NT2/D1 (cell line): Measurements from ENCODE around the gene TERF2IP.

ENCODE experiments used
- DNase-seq: peaks from one replicate; pipeline ENCODE4 v3.0.0-alpha.2; 2011; ENCODE audit warnings: low read depth, low spot score
- H3K27me3 ChIP-seq: 2 replicates; pipeline ENCODE4 v1.6.0; 2011; ENCODE audit warnings: mild to moderate bottlenecking; ENCODE audit not compliant: insufficient read length, insufficient read depth
- H3K36me3 ChIP-seq: 2 replicates; pipeline ENCODE4 v1.6.1; 2011; ENCODE audit warnings: mild to moderate bottlenecking, low read length, mixed read lengths; ENCODE audit not compliant: insufficient read depth, insufficient read length
- H3K4me1 ChIP-seq: 2 replicates; pipeline ENCODE4 v1.5.1; 2011; ENCODE audit not compliant: insufficient read depth, insufficient read length
- H3K4me3 ChIP-seq: 2 replicates; pipeline ENCODE4 v1.5.1; 2011; ENCODE audit warnings: low read depth; ENCODE audit not compliant: insufficient read length
- H3K9ac ChIP-seq: 2 replicates; pipeline ENCODE4 v1.6.0; 2011; ENCODE audit warnings: low read depth; ENCODE audit not compliant: insufficient read length
- H3K9me3 ChIP-seq: 2 replicates; pipeline ENCODE4 v1.5.1; 2011; ENCODE audit warnings: mild to moderate bottlenecking, low read length; ENCODE audit not compliant: insufficient read depth
- SUZ12 ChIP-seq: IDR thresholded peaks from 2 replicates; pipeline ENCODE4 v1.6.1; 2011; ENCODE audit not compliant: insufficient read length, insufficient read depth; ENCODE audit errors: extremely low read depth
- YY1 ChIP-seq: IDR thresholded peaks from 2 replicates; pipeline ENCODE4 v1.6.1; 2011; ENCODE audit not compliant: insufficient read length, insufficient read depth
- ZNF274 ChIP-seq: IDR thresholded peaks from 2 replicates; pipeline ENCODE4 v1.6.1; 2011; ENCODE audit warnings: mild to moderate bottlenecking, low read depth, low read length

TERF2IP gene

GRCh38 chr16:75647492-75648264 is at the start of gene TERF2IP, which contains the start of gene KARS1:
Gene TERF2IP, plus strand, starts transcription at chr16:75647773. Its CDS starts 110 bp downstream, at chr16:75647883.
Gene KARS1, minus strand, starts transcription at chr16:75647665. Its CDS starts 26 bp downstream, at chr16:75647639.
- DNase-seq = peak; percentile 90
- Histone ChIP-seq H3K9me3 (no peaks in the 10 kb centered on the region), H3K4me3 (peak within 1 kb of the TSS; percentile 99), H3K4me1 (peaks cover under 1% of the 10 kb centered on the region), H3K36me3 (peaks cover 44% of the 10 kb centered on the region), H3K9ac (peak within 1 kb of the TSS; percentile 100), H3K27me3 (no peaks in the 10 kb centered on the region)
- TF ChIP-seq ZNF274 = no peak
- peak; percentile 86 for TF ChIP-seq YY1
- TF ChIP-seq SUZ12 = no peak

GRCh38 chr16:75599452-75600277 is 47.9 kb upstream of the TERF2IP start:
- Histone ChIP-seq H3K4me3 (no peak overlapping the region), H3K4me1 (no peaks in the 10 kb centered on the region), H3K9ac (no peak overlapping the region), H3K36me3 (peaks cover 71% of the 10 kb centered on the region), H3K27me3 (no peaks in the 10 kb centered on the region), H3K9me3 (peaks cover 24% of the 10 kb centered on the region; the same call in 1 of the 2 replicates)
- TF ChIP-seq ZNF274 (no peak), YY1 (no peak), SUZ12 (no peak)
- DNase-seq = no peak

- no peak for TF ChIP-seq ZNF274
- H3K36me3 ChIP-seq = peaks cover 83% of the 10 kb centered on the region
- peaks cover 24% of the 10 kb centered on the region; the same call in 1 of the 2 replicates for H3K9me3 ChIP-seq
- H3K4me3 ChIP-seq = no peak overlapping the region
- H3K4me1 ChIP-seq = no peaks in the 10 kb centered on the region
- no peak for DNase-seq
- no peaks in the 10 kb centered on the region for H3K27me3 ChIP-seq
- no peak overlapping the region for H3K9ac ChIP-seq
Observed at GRCh38 chr16:75603241-75603640, 44.3 kb upstream of the TERF2IP start.

- Histone ChIP-seq H3K27me3 (no peaks in the 10 kb centered on the region), H3K36me3 (peaks cover 92% of the 10 kb centered on the region), H3K4me1 (no peaks in the 10 kb centered on the region), H3K4me3 (no peak overlapping the region), H3K9me3 (peaks cover 24% of the 10 kb centered on the region; the same call in 1 of the 2 replicates), H3K9ac (no peak overlapping the region)
- DNase-seq = no peak
- no peak for TF ChIP-seq SUZ12
- no peak for TF ChIP-seq YY1
- no peak for TF ChIP-seq ZNF274
Observed at GRCh38 chr16:75606507-75606906, 41.1 kb upstream of the TERF2IP start.

GRCh38 chr16:75614066-75614897 is 33.3 kb upstream of the TERF2IP start:
- no peaks in the 10 kb centered on the region for H3K27me3 ChIP-seq
- no peak for DNase-seq
- H3K4me1 ChIP-seq = no peaks in the 10 kb centered on the region
- H3K9me3 ChIP-seq = no peaks in the 10 kb centered on the region
- no peak for TF ChIP-seq ZNF274
- H3K4me3 ChIP-seq = no peak overlapping the region
- peaks cover 92% of the 10 kb centered on the region for H3K36me3 ChIP-seq
- no peak overlapping the region for H3K9ac ChIP-seq

- no peaks in the 10 kb centered on the region for H3K27me3 ChIP-seq
- DNase-seq = no peak
- no peaks in the 10 kb centered on the region for H3K4me1 ChIP-seq
- H3K4me3 ChIP-seq = no peak overlapping the region
- TF ChIP-seq ZNF274 = no peak
- TF ChIP-seq YY1 = no peak
- H3K9me3 ChIP-seq = no peaks in the 10 kb centered on the region
- no peak overlapping the region for H3K9ac ChIP-seq
- H3K36me3 ChIP-seq = peaks cover 94% of the 10 kb centered on the region
Observed at GRCh38 chr16:75615619-75616018, 32.0 kb upstream of the TERF2IP start.

GRCh38 chr16:75616521-75617010 is 31.0 kb upstream of the TERF2IP start:
- H3K36me3 ChIP-seq = peaks cover 86% of the 10 kb centered on the region
- DNase-seq = no peak

More at GRCh38 chr16:75616521-75617010, 31.0 kb upstream of the TERF2IP start:
- TF ChIP-seq ZNF274 (no peak), SUZ12 (no peak), YY1 (no peak)
- Histone ChIP-seq H3K9ac (no peak overlapping the region), H3K4me3 (no peak overlapping the region), H3K4me1 (no peaks in the 10 kb centered on the region), H3K27me3 (no peaks in the 10 kb centered on the region), H3K9me3 (no peaks in the 10 kb centered on the region)
